ENCODE data around the gene SFXN5. TPM values are rescaled to one million over a fixed set of nuclear protein-coding genes. Genes with fewer than 3 reads are reported as not detected.

Gene SFXN5
- total RNA-seq, 1 donor from 2014 or later = 13.7 TPM

GRCh38 chr2:73109431-73110167, 38.1 kb upstream of the SFXN5 start:
- Mint-ChIP-seq H3K27ac (ENCODE audit: unreplicated experiment) (no peak overlapping the region), H3K4me3 (ENCODE audit: unreplicated experiment) (peak overlapping the region; percentile 58), H3K36me3 (ENCODE audit: unreplicated experiment) (no peaks in the 10 kb centered on the region), H3K27me3 (ENCODE audit: unreplicated experiment) (peaks cover 7% of the 10 kb centered on the region), H3K9me3 (ENCODE audit: unreplicated experiment) (peaks cover 5% of the 10 kb centered on the region), H3K4me1 (ENCODE audit: low read depth, unreplicated experiment) (peaks cover 23% of the 10 kb centered on the region)
- TF ChIP-seq CTCF (IDR thresholded peaks at IDR 0.05; ENCODE audit: partially characterized antibody, unreplicated experiment) = no peak
- DNase-seq = no peak

- H3K27ac Mint-ChIP-seq (ENCODE audit: unreplicated experiment) = peak overlapping the region; percentile 40
- no peaks in the 10 kb centered on the region for H3K36me3 Mint-ChIP-seq (ENCODE audit: unreplicated experiment)
- peaks cover 5% of the 10 kb centered on the region for H3K27me3 Mint-ChIP-seq (ENCODE audit: unreplicated experiment)
- peaks cover 6% of the 10 kb centered on the region for H3K9me3 Mint-ChIP-seq (ENCODE audit: unreplicated experiment)
- H3K4me3 Mint-ChIP-seq (ENCODE audit: unreplicated experiment) = peak overlapping the region; percentile 55
- no peak for DNase-seq
- no peak for TF ChIP-seq CTCF (IDR thresholded peaks at IDR 0.05; ENCODE audit: partially characterized antibody, unreplicated experiment)
- peaks cover 23% of the 10 kb centered on the region for H3K4me1 Mint-ChIP-seq (ENCODE audit: low read depth, unreplicated experiment)
Measured at GRCh38 chr2:73107211-73107926, 35.9 kb upstream of the SFXN5 start.

GRCh38 chr2:73106791-73107190, 35.3 kb upstream of the SFXN5 start:
- Mint-ChIP-seq H3K27ac (ENCODE audit: unreplicated experiment) (peak overlapping the region; percentile 40), H3K27me3 (ENCODE audit: unreplicated experiment) (peaks cover 5% of the 10 kb centered on the region), H3K4me1 (ENCODE audit: low read depth, unreplicated experiment) (peaks cover 23% of the 10 kb centered on the region), H3K9me3 (ENCODE audit: unreplicated experiment) (peaks cover 6% of the 10 kb centered on the region), H3K4me3 (ENCODE audit: unreplicated experiment) (no peak overlapping the region), H3K36me3 (ENCODE audit: unreplicated experiment) (no peaks in the 10 kb centered on the region)
- no peak for TF ChIP-seq CTCF (IDR thresholded peaks at IDR 0.05; ENCODE audit: partially characterized antibody, unreplicated experiment)
- DNase-seq = no peak

- no peak overlapping the region for H3K4me3 Mint-ChIP-seq (ENCODE audit: unreplicated experiment)
- H3K4me1 Mint-ChIP-seq (ENCODE audit: low read depth, unreplicated experiment) = peaks cover 18% of the 10 kb centered on the region
- no peak overlapping the region for H3K27ac Mint-ChIP-seq (ENCODE audit: unreplicated experiment)
- peaks cover 4% of the 10 kb centered on the region for H3K9me3 Mint-ChIP-seq (ENCODE audit: unreplicated experiment)
- H3K36me3 Mint-ChIP-seq (ENCODE audit: unreplicated experiment) = no peaks in the 10 kb centered on the region
- TF ChIP-seq CTCF (IDR thresholded peaks at IDR 0.05; ENCODE audit: partially characterized antibody, unreplicated experiment) = no peak
- DNase-seq = no peak
- peaks cover 5% of the 10 kb centered on the region for H3K27me3 Mint-ChIP-seq (ENCODE audit: unreplicated experiment)
Measured at GRCh38 chr2:73105511-73105971, 34.0 kb upstream of the SFXN5 start.

GRCh38 chr2:73104933-73105332, 33.4 kb upstream of the SFXN5 start:
- TF ChIP-seq CTCF (IDR thresholded peaks at IDR 0.05; ENCODE audit: partially characterized antibody, unreplicated experiment) = no peak
- H3K36me3 Mint-ChIP-seq (ENCODE audit: unreplicated experiment) = no peaks in the 10 kb centered on the region
- peaks cover 15% of the 10 kb centered on the region for H3K4me1 Mint-ChIP-seq (ENCODE audit: low read depth, unreplicated experiment)
- peaks cover 4% of the 10 kb centered on the region for H3K9me3 Mint-ChIP-seq (ENCODE audit: unreplicated experiment)
- H3K27ac Mint-ChIP-seq (ENCODE audit: unreplicated experiment) = no peak overlapping the region
- peaks cover 4% of the 10 kb centered on the region for H3K27me3 Mint-ChIP-seq (ENCODE audit: unreplicated experiment)
- DNase-seq = no peak
- H3K4me3 Mint-ChIP-seq (ENCODE audit: unreplicated experiment) = no peak overlapping the region
